ENCODE data around the gene ARHGEF25. TPM values are rescaled to one million over a fixed set of nuclear protein-coding genes. Genes with fewer than 3 reads are reported as not detected.
"Not testable (repeated sequence)": the region's sequence is repeated elsewhere in the genome, so short reads cannot be mapped to it uniquely, and the experiment has no call there.

The ARHGEF25 gene
- total RNA-seq, 1 experiment from 2014 or later, result 20.9 TPM

- Histone ChIP-seq H3K9me3 (ENCODE audit: low read depth, low read length, poor library complexity, severe bottlenecking) (no peaks in the 10 kb centered on the region), H3K36me3 (ENCODE audit: insufficient read depth, low read length, poor library complexity, severe bottlenecking) (no peaks in the 10 kb centered on the region), H3K4me3 (ENCODE audit: low read depth, low read length, poor library complexity, severe bottlenecking) (no peak overlapping the region), H3K27me3 (replicated peaks; ENCODE audit: insufficient read depth, low read depth, low read length, poor library complexity) (peaks cover 4% of the 10 kb centered on the region), H3K4me1 (ENCODE audit: insufficient read depth, low read length, poor library complexity, severe bottlenecking) (no peaks in the 10 kb centered on the region), H3K27ac (ENCODE audit: low read depth, low read length, poor library complexity, severe bottlenecking) (no peak overlapping the region)
- DNase-seq (ENCODE audit: low spot score), result no peak
- intact Hi-C loops (cut with micrococcal nuclease; ENCODE audit: unreplicated experiment), result no loop called here
- BruUV-seq (replicated peaks), result no TSS peak
- TF ChIP-seq EZH2 (IDR thresholded peaks at IDR 0.05; ENCODE audit: borderline replicate concordance, low read depth, low read length, poor library complexity, severe bottlenecking), result no peak
- TF ChIP-seq CTCF (conservative IDR thresholded peaks at IDR 0.05; ENCODE audit: low read depth, low read length), result no peak
- ChIA-PET CTCF (interaction anchor here (0.6 to 1.2 kb wide), 4 partner anchors 17 to 1077 kb away, joined by 3 to 4 read pairs (median 4); no protein-coding TSS in a partner anchor), POLR2A (ENCODE audit: low non-redundant PET) (interaction anchor here (0.5 kb wide), 1 partner anchor 17 kb away, joined by 6 read pairs; no protein-coding TSS in a partner anchor)
Observed at GRCh38 chr12:57585156-57585555, 26.1 kb upstream of the ARHGEF25 start.

GRCh38 chr12:57586128-57586527, 25.1 kb upstream of the ARHGEF25 start:
- ChIA-PET CTCF (interaction anchor here (0.6 kb wide), 1 partner anchor 37 kb away, joined by 9 read pairs; no protein-coding TSS in a partner anchor), POLR2A (ENCODE audit: low non-redundant PET) (no interaction called here)
- TF ChIP-seq CTCF (conservative IDR thresholded peaks at IDR 0.05; ENCODE audit: low read depth, low read length) (no peak), EZH2 (IDR thresholded peaks at IDR 0.05; ENCODE audit: borderline replicate concordance, low read depth, low read length, poor library complexity, severe bottlenecking) (no peak)
- DNase-seq (ENCODE audit: low spot score), result no peak
- Histone ChIP-seq H3K27ac (ENCODE audit: low read depth, low read length, poor library complexity, severe bottlenecking) (no peak overlapping the region), H3K9me3 (ENCODE audit: low read depth, low read length, poor library complexity, severe bottlenecking) (no peaks in the 10 kb centered on the region), H3K4me3 (ENCODE audit: low read depth, low read length, poor library complexity, severe bottlenecking) (no peak overlapping the region), H3K4me1 (ENCODE audit: insufficient read depth, low read length, poor library complexity, severe bottlenecking) (peaks cover 4% of the 10 kb centered on the region), H3K36me3 (ENCODE audit: insufficient read depth, low read length, poor library complexity, severe bottlenecking) (no peaks in the 10 kb centered on the region), H3K27me3 (replicated peaks; ENCODE audit: insufficient read depth, low read depth, low read length, poor library complexity) (peaks cover 4% of the 10 kb centered on the region)
- BruUV-seq (replicated peaks), result no TSS peak
- intact Hi-C loops (cut with micrococcal nuclease; ENCODE audit: unreplicated experiment), result no loop called here

- Histone ChIP-seq H3K4me1 (ENCODE audit: insufficient read depth, low read length, poor library complexity, severe bottlenecking) (peaks cover 5% of the 10 kb centered on the region), H3K4me3 (ENCODE audit: low read depth, low read length, poor library complexity, severe bottlenecking) (no peak overlapping the region), H3K27ac (ENCODE audit: low read depth, low read length, poor library complexity, severe bottlenecking) (no peak overlapping the region), H3K27me3 (replicated peaks; ENCODE audit: insufficient read depth, low read depth, low read length, poor library complexity) (peaks cover 4% of the 10 kb centered on the region), H3K9me3 (ENCODE audit: low read depth, low read length, poor library complexity, severe bottlenecking) (no peaks in the 10 kb centered on the region), H3K36me3 (ENCODE audit: insufficient read depth, low read length, poor library complexity, severe bottlenecking) (no peaks in the 10 kb centered on the region)
- intact Hi-C loops (cut with micrococcal nuclease; ENCODE audit: unreplicated experiment), result no loop called here
- DNase-seq (ENCODE audit: low spot score), result no peak
- CTCF ChIA-PET, result no interaction called here
- no peak for TF ChIP-seq CTCF (conservative IDR thresholded peaks at IDR 0.05; ENCODE audit: low read depth, low read length)
- no peak for TF ChIP-seq EZH2 (IDR thresholded peaks at IDR 0.05; ENCODE audit: borderline replicate concordance, low read depth, low read length, poor library complexity, severe bottlenecking)
- no TSS peak for BruUV-seq (replicated peaks)
- POLR2A ChIA-PET (ENCODE audit: low non-redundant PET), result no interaction called here
Observed at GRCh38 chr12:57586832-57587429, 24.3 kb upstream of the ARHGEF25 start.

GRCh38 chr12:57588951-57589610, 22.2 kb upstream of the ARHGEF25 start:
- POLR2A ChIA-PET (ENCODE audit: low non-redundant PET); H3K4me1 ChIP-seq (ENCODE audit: insufficient read depth, low read length, poor library complexity, severe bottlenecking); H3K27ac ChIP-seq (ENCODE audit: low read depth, low read length, poor library complexity, severe bottlenecking); intact Hi-C loops (cut with micrococcal nuclease; ENCODE audit: unreplicated experiment); H3K36me3 ChIP-seq (ENCODE audit: insufficient read depth, low read length, poor library complexity, severe bottlenecking); BruUV-seq (replicated peaks); DNase-seq (ENCODE audit: low spot score); CTCF ChIA-PET; H3K9me3 ChIP-seq (ENCODE audit: low read depth, low read length, poor library complexity, severe bottlenecking); H3K4me3 ChIP-seq (ENCODE audit: low read depth, low read length, poor library complexity, severe bottlenecking); H3K27me3 ChIP-seq (replicated peaks; ENCODE audit: insufficient read depth, low read depth, low read length, poor library complexity): not testable (repeated sequence)
